HCT116 (cell line): Measurements from ENCODE around the gene PPM1A. TPM values are rescaled to one million over a fixed set of nuclear protein-coding genes. Genes with fewer than 3 reads are reported as not detected.
"Not testable (repeated sequence)": the region's sequence is repeated elsewhere in the genome, so short reads cannot be mapped to it uniquely, and the experiment has no call there.

Experiments used
- ATAC-seq: fragments of 200-7000 bp; cut with Tn5 transposase; 2 replicates; pipeline ENCODE4 v1.9.1; 2020; ENCODE audit warnings: mild to moderate bottlenecking, moderate library complexity
- BruUV-seq: library from RNA; stranded (reverse); fragments of 400-500 nt; replicated peaks from 2 replicates; lab custom pipeline; 2021; lab: Mats Ljungman, UMichigan
- CTCF ChIA-PET: fragments of 300-600 bp; sonication (Branson Sonifier 250); formaldehyde crosslinking; loops from one replicate; lab custom pipeline; 2021; ENCODE audit warnings: antibody characterized with exemption; lab: Charles Lee
- POLR2A ChIA-PET: fragments of 300-600, 350-600 bp; sonication (Branson Sonifier 250); formaldehyde crosslinking; loops from one replicate; lab custom pipeline; 2021; ENCODE audit warnings: antibody characterized with exemption; lab: Charles Lee
- RAD21 ChIA-PET, 2 experiments: fragments of 300-600 bp; sonication (Branson Sonifier 250); formaldehyde crosslinking; loops; one replicate each; lab custom pipeline; 2023; ENCODE audit warnings: low total read pairs in 2 of 2; ENCODE audit not compliant: uncharacterized antibody in 2 of 2, unreplicated experiment in 2 of 2, low non-redundant PET in 1 of 2; lab: Charles Lee
- DNase-seq: peaks from one replicate; pipeline ENCODE4 v3.0.0-alpha.2; 2010; ENCODE audit warnings: low read depth, low spot score
- H2AFZ ChIP-seq: fragments of 200-600 bp; shearing (Covaris generic), sonication (generic); 2 replicates; pipeline ENCODE4 v1.6.1; 2017; ENCODE audit warnings: low read depth, mixed run types, mixed read lengths, antibody characterized with exemption, low read length; ENCODE audit not compliant: poor library complexity, severe bottlenecking
- H3K27ac ChIP-seq: 2 replicates; pipeline ENCODE4 v1.5.1; 2012; ENCODE audit warnings: low read depth, low read length
- H3K27me3 ChIP-seq: fragments of 200-600 bp; sonication (generic); 2 replicates; pipeline ENCODE4 v1.6.1; 2016; ENCODE audit warnings: mixed run types, low read length, mixed read lengths; ENCODE audit not compliant: insufficient read depth
- H3K36me3 ChIP-seq, 2 experiments: fragments of 200-500 bp in 1 of 2; fragments of 200-600 bp in 1 of 2; sonication (Bioruptor generic) in 1 of 2; sonication (generic) in 1 of 2; 2 replicates each; pipeline versions ENCODE4 v1.5.1 to v1.6.1; 2014 to 2016; ENCODE audit warnings: low read length in 2 of 2, inconsistent platforms in 1 of 2, mixed read lengths in 1 of 2, mixed run types in 1 of 2; ENCODE audit not compliant: insufficient read depth in 2 of 2, control insufficient read depth in 1 of 2
- H3K4me1 ChIP-seq, 2 experiments: fragments of 200-600 bp in 1 of 2; sonication (generic) in 1 of 2; 2 replicates each; pipeline versions ENCODE4 v1.5.1 to v1.6.1; 2012 to 2017; ENCODE audit warnings: low read length in 2 of 2, inconsistent platforms in 1 of 2, mild to moderate bottlenecking in 1 of 2, mixed read lengths in 1 of 2, mixed run types in 1 of 2, moderate library complexity in 1 of 2; ENCODE audit not compliant: insufficient read depth in 2 of 2, control insufficient read depth in 1 of 2
- H3K4me2 ChIP-seq: fragments of 200-600 bp; sonication (generic); 2 replicates; pipeline ENCODE4 v1.6.1; 2017; ENCODE audit warnings: mixed run types, low read length, mixed read lengths
- H3K4me3 ChIP-seq, 2 experiments: fragments of 200-600 bp in 1 of 2; sonication (generic) in 1 of 2; replicated peaks in 1 of 2; 2 replicates each; pipeline ENCODE4 v1.5.1; 2011 to 2016; ENCODE audit warnings: low read length in 2 of 2, control low read depth in 1 of 2, low read depth in 1 of 2, mild to moderate bottlenecking in 1 of 2, mixed read lengths in 1 of 2, mixed run types in 1 of 2
- H3K79me2 ChIP-seq: fragments of 200-600 bp; sonication (generic); 2 replicates; pipeline ENCODE4 v1.6.1; 2017; ENCODE audit warnings: mild to moderate bottlenecking, mixed run types, low read length, moderate library complexity, mixed read lengths; ENCODE audit not compliant: insufficient read depth
- H3K9ac ChIP-seq: fragments of 200-600 bp; sonication (generic); 2 replicates; pipeline ENCODE4 v1.6.1; 2016; ENCODE audit warnings: low read length, mixed read lengths
- H3K9me2 ChIP-seq: fragments of 200-600 bp; sonication (generic), shearing (Covaris generic); 2 replicates; pipeline ENCODE4 v1.6.1; 2017; ENCODE audit warnings: mixed run types, mild to moderate bottlenecking, moderate library complexity; ENCODE audit not compliant: insufficient read depth
- H3K9me3 ChIP-seq, 2 experiments: fragments of 200-500 bp in 1 of 2; fragments of 200-600 bp in 1 of 2; sonication (Bioruptor generic) in 1 of 2; sonication (generic) in 1 of 2; 2 replicates each; pipeline ENCODE4 v1.6.1; 2014 to 2017; ENCODE audit warnings: low read length in 2 of 2, mixed read lengths in 2 of 2, inconsistent platforms in 1 of 2, low read depth in 1 of 2, mild to moderate bottlenecking in 1 of 2, mixed run types in 1 of 2, moderate library complexity in 1 of 2; ENCODE audit not compliant: control insufficient read depth in 1 of 2, insufficient read depth in 1 of 2
- H4K20me1 ChIP-seq: fragments of 200-600 bp; sonication (generic), shearing (Covaris generic); 2 replicates; pipeline ENCODE4 v1.6.1; 2017; ENCODE audit warnings: mixed run types, mild to moderate bottlenecking, moderate library complexity; ENCODE audit not compliant: insufficient read depth
- ATF3 ChIP-seq: IDR thresholded peaks from 2 replicates; pipeline ENCODE4 v1.6.1; 2012
- CEBPB ChIP-seq: IDR thresholded peaks from 2 replicates; pipeline ENCODE4 v1.6.1; 2012; ENCODE audit warnings: low read depth
- CTCF ChIP-seq, 3 experiments: fragments of 200-600 bp in 1 of 3; sonication (generic) in 1 of 3; IDR thresholded peaks in 2 of 3; conservative IDR thresholded peaks in 1 of 3; 2 replicates each; pipeline ENCODE4 v1.5.1; 2012 to 2017; ENCODE audit warnings: low read depth in 2 of 3, low read length in 2 of 3, antibody characterized with exemption in 1 of 3, borderline replicate concordance in 1 of 3, control low read depth in 1 of 3, mild to moderate bottlenecking in 1 of 3, mixed read lengths in 1 of 3, mixed run types in 1 of 3, moderate library complexity in 1 of 3; ENCODE audit not compliant: insufficient read depth in 1 of 3
- EGR1 ChIP-seq: IDR thresholded peaks from 2 replicates; pipeline ENCODE4 v1.6.1; 2012; ENCODE audit warnings: low read depth
- EZH2 ChIP-seq: fragments of 200-600 bp; sonication (generic); IDR thresholded peaks from 2 replicates; pipeline ENCODE4 v1.6.1; 2017; ENCODE audit warnings: antibody characterized with exemption, mixed run types
- EZH2phosphoT487 ChIP-seq: fragments of 200-600 bp; IDR thresholded peaks from 2 replicates; pipeline ENCODE4 v1.6.1; 2018; ENCODE audit warnings: antibody characterized with exemption, borderline replicate concordance
- JUND ChIP-seq: IDR thresholded peaks from 2 replicates; pipeline ENCODE4 v1.6.1; 2012
- POLR2A ChIP-seq: IDR thresholded peaks from 2 replicates; pipeline ENCODE4 v1.7.0; 2011; ENCODE audit warnings: borderline replicate concordance; ENCODE audit not compliant: insufficient read depth, insufficient read length; ENCODE audit errors: extremely low read depth
- POLR2AphosphoS5 ChIP-seq: IDR thresholded peaks from 2 replicates; pipeline ENCODE4 v1.6.1; 2011; ENCODE audit warnings: mild to moderate bottlenecking, low read depth, low read length, moderate library complexity
- REST ChIP-seq: IDR thresholded peaks from 2 replicates; pipeline ENCODE4 v1.6.1; 2012; ENCODE audit warnings: low read depth
- SIN3A ChIP-seq: IDR thresholded peaks from 2 replicates; pipeline ENCODE4 v1.6.1; 2012; ENCODE audit warnings: low read depth
- SP1 ChIP-seq: IDR thresholded peaks from 2 replicates; pipeline ENCODE4 v1.6.1; 2012; ENCODE audit warnings: low read depth
- TCF7L2 ChIP-seq: IDR thresholded peaks from 2 replicates; pipeline ENCODE4 v1.7.0; 2011; ENCODE audit warnings: borderline replicate concordance, inconsistent platforms; ENCODE audit not compliant: insufficient read depth, insufficient read length; ENCODE audit errors: extremely low read depth
- YY1 ChIP-seq: IDR thresholded peaks from 2 replicates; pipeline ENCODE4 v1.6.1; 2011; ENCODE audit warnings: low read length, low read depth, moderate library complexity, mild to moderate bottlenecking; ENCODE audit not compliant: insufficient replicate concordance; ENCODE audit errors: extremely low read depth
- intact Hi-C: fragments of 100-400 bp; cut with micrococcal nuclease; formaldehyde crosslinking; loops from 2 replicates; pipeline ENCODE4 v1.10.0; 2022
- total RNA-seq: library from RNA; stranded (reverse); gene quantifications from one replicate; pipeline ENCODE4 v1.2.1, GENCODE V29; 2021; ENCODE audit not compliant: unreplicated experiment
- TF ChIP-seq, protein P1 (sequence below): IDR thresholded peaks from 2 replicates; pipeline ENCODE4 v1.6.1; 2012

Gene PPM1A
- total RNA-seq, 1 experiment from 2014 or later, result 32.8 TPM

DNA sequence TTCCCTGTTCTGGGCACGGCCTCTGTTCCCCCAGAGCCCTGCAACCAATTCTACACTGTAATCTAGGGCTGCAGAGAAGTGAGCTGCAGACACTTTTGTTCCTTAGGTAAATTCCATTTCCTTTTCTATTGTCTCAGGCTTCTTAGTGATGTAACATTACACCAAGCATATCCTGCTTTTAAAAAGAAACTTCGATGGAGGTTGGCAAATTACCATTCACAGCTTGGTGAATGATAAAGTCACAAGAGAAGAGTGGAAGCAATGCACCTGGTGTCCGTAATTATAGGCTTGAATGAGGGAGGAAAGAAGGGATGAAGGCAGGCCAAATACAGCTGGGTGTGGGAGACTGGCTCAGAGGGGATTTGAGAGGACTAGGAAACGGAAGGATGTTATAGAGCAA lies 68.6 kb downstream of the PPM1A start:
- intact Hi-C loops, result no loop called here
- Histone ChIP-seq H3K27ac (no peak overlapping the region), H3K4me2 (no peak overlapping the region), H3K9ac (no peak overlapping the region), H3K27me3 (no peaks in the 10 kb centered on the region), H3K4me3 (no peak overlapping the region), H3K4me1 (no peaks in the 10 kb centered on the region), H4K20me1 (no peaks in the 10 kb centered on the region), H3K79me2 (no peaks in the 10 kb centered on the region), H2AFZ (no peak overlapping the region), H3K36me3 (no peaks in the 10 kb centered on the region), H3K9me3 (no peaks in the 10 kb centered on the region), H3K9me2 (no peaks in the 10 kb centered on the region)
- ATAC-seq (no peak), DNase-seq (no peak)
- RAD21 ChIA-PET, result no interaction called here
- TF ChIP-seq SIN3A (no peak), YY1 (no peak), ATF3 (no peak), EZH2 (no peak), SP1 (no peak), JUND (no peak), POLR2AphosphoS5 (no peak), CTCF (IDR thresholded peaks at IDR 0.05 in 2 of 3, conservative IDR thresholded peaks at IDR 0.05 in 1 of 3; ENCODE audit: borderline replicate concordance in 1 of 3, insufficient read depth in 1 of 3, low read depth in 2 of 3, low read length in 2 of 3) (no peak), REST (no peak), EZH2phosphoT487 (no peak), CEBPB (no peak), POLR2A (no peak), TCF7L2 (no peak), EGR1 (no peak)
- TF ChIP-seq, protein P1, sequence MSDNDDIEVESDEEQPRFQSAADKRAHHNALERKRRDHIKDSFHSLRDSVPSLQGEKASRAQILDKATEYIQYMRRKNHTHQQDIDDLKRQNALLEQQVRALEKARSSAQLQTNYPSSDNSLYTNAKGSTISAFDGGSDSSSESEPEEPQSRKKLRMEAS, result no peak
- POLR2A ChIA-PET, result no interaction called here
- no TSS peak for BruUV-seq
- CTCF ChIA-PET, result no interaction called here

- H3K9me2 ChIP-seq, CTCF ChIA-PET, intact Hi-C loops, H3K36me3 ChIP-seq, H2AFZ ChIP-seq, H3K9me3 ChIP-seq, H3K27me3 ChIP-seq, DNase-seq, RAD21 ChIA-PET, ATAC-seq, H3K9ac ChIP-seq, H3K79me2 ChIP-seq, H3K4me1 ChIP-seq, POLR2A ChIA-PET, H4K20me1 ChIP-seq, H3K4me3 ChIP-seq, H3K27ac ChIP-seq, BruUV-seq, H3K4me2 ChIP-seq: not testable (repeated sequence)
Measured at GRCh38 chr14:60320860-60321259, 71.8 kb downstream of the PPM1A start.
